Endothelial cell of hepatic sinusoid (primary cell): ENCODE results near the gene TIFAB.

Experiments
- in situ Hi-C: cut with HindIII; loops from 2 replicates; pipeline ENCODE4 v1.10.0; 2017; ENCODE audit warnings: low sequenced_read_pairs

TIFAB gene

GRCh38 chr5:135429301-135430134, 22.6 kb downstream of the TIFAB start:
- in situ Hi-C loops, result loop anchor here (5.0 kb wide), 1 partner anchor 87 kb away; no protein-coding TSS in a partner anchor

DNA sequence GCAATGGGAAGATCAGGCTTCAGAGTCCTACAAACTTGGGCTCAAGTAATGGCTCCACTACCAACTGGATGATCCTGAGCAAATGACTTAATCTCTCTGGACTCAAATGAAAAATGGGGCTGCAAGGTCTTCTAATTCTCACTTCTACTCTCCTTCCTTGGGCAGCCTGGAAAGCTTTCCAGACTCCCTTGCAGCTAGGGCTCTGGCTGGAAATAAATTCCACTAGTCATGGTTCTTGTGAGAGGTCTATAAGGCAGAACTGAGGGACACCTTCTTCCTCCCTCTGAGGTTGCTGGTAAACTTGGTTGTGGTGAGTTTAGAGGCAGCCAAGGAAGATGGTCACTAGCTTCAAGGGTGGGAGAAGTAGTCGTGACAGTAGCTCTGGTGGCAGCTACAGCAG, 23.6 kb downstream of the TIFAB start:
- in situ Hi-C loops, result no loop called here

- in situ Hi-C loops, result no loop called here
Measured at GRCh38 chr5:135426102-135427082, 25.8 kb downstream of the TIFAB start.

GRCh38 chr5:135425641-135426040, 26.5 kb downstream of the TIFAB start:
- in situ Hi-C loops, result no loop called here

GRCh38 chr5:135423846-135424168, 28.3 kb downstream of the TIFAB start:
- in situ Hi-C loops, result no loop called here

GRCh38 chr5:135423146-135423845, 28.9 kb downstream of the TIFAB start:
- in situ Hi-C loops, result no loop called here

GRCh38 chr5:135422419-135422818, 29.7 kb downstream of the TIFAB start:
- in situ Hi-C loops, result no loop called here

DNA sequence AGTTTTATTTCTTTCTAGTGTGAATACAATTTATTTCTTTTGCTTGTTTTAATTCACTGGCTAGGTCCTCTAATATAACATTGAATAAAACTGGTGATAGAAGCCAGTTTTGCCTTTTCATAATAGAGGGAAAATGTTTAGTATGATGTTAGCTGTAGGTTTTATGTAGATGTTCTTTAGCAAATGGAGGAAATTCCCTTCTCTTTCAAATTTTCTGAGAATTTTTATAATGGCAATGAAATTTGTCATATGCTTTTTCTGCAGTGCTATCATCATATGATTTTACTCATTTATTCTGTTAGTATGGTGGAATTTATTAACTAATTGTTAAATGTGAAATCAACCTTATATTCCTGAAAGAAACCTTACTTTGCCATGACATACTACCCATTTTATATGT, 35.1 kb downstream of the TIFAB start:
- in situ Hi-C loops, result no loop called here

GRCh38 chr5:135405082-135405481, 47.1 kb downstream of the TIFAB start:
- in situ Hi-C loops, result no loop called here

DNA sequence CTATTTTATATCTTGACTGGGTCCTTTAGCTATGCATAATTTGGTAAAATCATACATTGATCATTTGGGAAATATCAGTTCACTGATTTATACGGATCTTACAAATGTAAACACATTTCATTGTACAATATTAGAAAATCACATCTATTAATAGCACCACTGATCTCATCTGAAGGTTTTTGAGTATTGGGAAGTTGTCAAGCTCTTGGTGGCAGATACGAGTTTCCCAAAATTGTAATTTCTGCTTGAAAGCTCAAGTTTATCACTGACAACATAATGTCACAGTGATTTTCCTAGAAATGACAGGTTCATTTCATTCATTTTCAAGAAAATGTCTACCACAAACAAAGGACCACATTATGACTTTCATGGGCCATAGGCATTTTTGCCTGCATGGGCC, 50.1 kb downstream of the TIFAB start:
- in situ Hi-C loops, result no loop called here

DNA sequence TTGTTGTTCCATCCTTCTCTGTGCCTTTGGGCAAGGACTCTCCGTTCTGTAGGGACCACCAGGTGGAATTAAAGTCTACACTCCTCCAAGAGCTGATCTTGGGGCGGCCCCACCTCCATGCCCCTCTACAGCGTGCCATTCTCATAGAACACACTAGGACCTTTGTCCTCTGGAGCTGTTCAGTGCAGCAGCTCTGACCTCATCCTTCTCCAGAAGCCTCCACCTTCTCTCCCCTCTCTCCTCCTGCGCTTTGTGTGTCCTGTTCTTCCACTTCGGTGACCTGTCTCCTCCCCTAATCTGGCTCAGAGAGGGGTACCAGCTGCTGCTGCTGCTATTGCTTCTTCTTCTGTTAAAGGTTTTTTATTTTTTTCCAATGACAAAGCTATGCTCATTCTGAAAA, 51.3 kb downstream of the TIFAB start:
- in situ Hi-C loops, result no loop called here

DNA sequence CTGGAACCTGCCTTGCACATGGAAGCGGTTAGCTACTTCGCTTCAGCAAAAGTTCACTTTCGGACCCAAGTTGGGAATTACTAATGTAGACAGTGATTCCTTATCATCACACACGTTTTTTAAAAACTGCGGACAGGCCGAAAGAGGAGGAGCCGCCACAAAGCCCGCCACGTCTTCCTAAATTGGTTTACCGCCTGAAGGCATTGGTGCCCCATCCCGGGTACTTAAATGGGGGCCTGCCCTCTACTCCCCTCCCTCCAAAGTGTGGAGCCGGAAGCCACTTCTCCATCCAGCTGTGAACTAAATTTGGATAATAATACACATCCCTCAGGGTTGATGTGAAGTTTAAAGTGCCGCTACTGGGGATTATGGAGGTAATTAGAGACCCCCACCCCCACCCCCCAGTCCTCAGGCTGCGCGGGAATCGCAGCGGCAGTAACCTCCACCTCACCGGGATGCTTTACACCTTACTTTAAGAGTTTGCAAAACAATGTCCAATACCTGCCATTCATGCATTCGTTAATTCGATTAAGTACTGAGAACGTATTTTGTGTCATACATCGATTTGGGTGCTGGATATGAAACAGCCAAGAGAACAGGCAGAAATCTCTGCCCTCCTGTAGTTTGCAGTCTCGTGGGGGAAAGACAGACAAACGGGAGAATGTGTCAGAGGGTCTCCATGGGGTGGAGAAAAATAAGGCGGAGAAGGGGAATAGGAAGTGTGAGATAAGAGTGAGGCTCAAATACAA, 52.2 kb downstream of the TIFAB start:
- in situ Hi-C loops, result no loop called here

- in situ Hi-C loops, result no loop called here
Measured at GRCh38 chr5:135398855-135399793, 53.0 kb downstream of the TIFAB start, which contains the start of gene MACROH2A1. Gene MACROH2A1 (minus strand): TSS chr5:135399231. CDS start chr5:135389093, 10,138 bp downstream.

DNA sequence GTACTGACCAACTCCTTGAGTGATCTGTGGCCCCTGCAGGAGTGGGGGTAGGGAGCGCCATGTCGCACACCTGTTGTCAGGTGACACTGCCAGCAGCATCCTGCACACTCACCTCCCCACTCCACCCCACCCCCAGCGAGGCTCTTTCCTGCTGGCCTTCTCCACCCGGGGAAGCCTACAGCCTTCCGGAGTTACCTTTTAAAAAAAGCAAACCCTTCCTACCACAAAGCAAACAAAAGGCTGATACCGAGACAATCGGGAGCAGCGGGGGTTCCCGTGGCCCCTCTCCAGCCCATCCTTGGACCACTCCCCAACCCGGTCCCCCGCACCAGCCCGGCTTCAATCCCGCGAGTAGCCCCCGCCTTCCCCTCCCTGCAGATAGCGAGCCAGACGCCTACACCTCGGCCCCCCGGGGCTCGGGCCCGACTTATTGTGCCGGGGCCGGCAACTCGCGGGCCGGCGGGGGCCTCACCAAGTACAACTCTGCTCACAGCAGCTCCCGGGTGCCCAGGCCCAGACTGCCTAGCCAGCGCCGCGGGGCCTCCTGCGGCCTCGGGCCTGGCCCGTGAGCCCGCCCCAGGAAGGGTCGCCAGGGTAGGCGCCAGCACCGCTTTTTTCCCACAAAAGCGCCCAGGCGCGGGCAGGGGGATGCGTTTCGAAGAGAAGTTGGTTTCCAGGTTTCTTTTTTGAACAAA, 53.8 kb downstream of the TIFAB start:
- in situ Hi-C loops, result no loop called here
